ENCODE measurements around the gene SPON2.
"Not testable (repeated sequence)": the region's sequence is repeated elsewhere in the genome, so short reads cannot be mapped to it uniquely, and the experiment has no call there.

Gene SPON2

GRCh38 chr4:1139860-1140259, 32.5 kb downstream of the SPON2 start:
- no peak for DNase-seq

- no peak for DNase-seq
Measured at GRCh38 chr4:1137850-1138249, 34.5 kb downstream of the SPON2 start.

- no peak for DNase-seq
Measured at GRCh38 chr4:1137063-1137776, 35.2 kb downstream of the SPON2 start.

GRCh38 chr4:1136048-1136447, 36.3 kb downstream of the SPON2 start:
- DNase-seq = no peak

GRCh38 chr4:1133033-1133432, 39.4 kb downstream of the SPON2 start:
- DNase-seq = no peak

- DNase-seq = peak; percentile 72
Measured at GRCh38 chr4:1130316-1131186, 41.8 kb downstream of the SPON2 start.

- DNase-seq = no peak
Measured at GRCh38 chr4:1126506-1126905, 45.9 kb downstream of the SPON2 start.

- DNase-seq = not testable (repeated sequence)
Measured at GRCh38 chr4:1125466-1125865, 46.9 kb downstream of the SPON2 start.

- no peak for DNase-seq
Measured at GRCh38 chr4:1124818-1125217, 47.6 kb downstream of the SPON2 start.

GRCh38 chr4:1122505-1122904, 49.9 kb downstream of the SPON2 start:
- DNase-seq = no peak
